Pancreas (tissue), 10 donors: ENCODE data around the gene HLF. TPM values are rescaled to one million over a fixed set of nuclear protein-coding genes. Genes with fewer than 3 reads are reported as not detected.

ENCODE experiments used
- ATAC-seq, 4 donors: fragments of 200-7000 bp; cut with Tn5 transposase; one replicate each; pipeline versions ENCODE4 v1.8.0 to v1.9.1; 2020; ENCODE audit warnings: mild to moderate bottlenecking in 4 of 4, moderate library complexity in 4 of 4
- DNase-seq, 6 donors: peaks; one replicate each; pipeline ENCODE4 v3.0.0-alpha.2; 2020
- FAIRE-seq: peaks from 2 replicates; lab custom pipeline; 2012; peaks lifted over from hg19 to GRCh38; lab: Jason Lieb, UNC
- H3K27ac ChIP-seq, 4 donors: fragments of 200-600 bp; sonication (generic); 1 replicate in 3 of 4; 2 replicates in 1 of 4; pipeline versions ENCODE4 v1.5.0 to v1.8.0; 2020
- H3K27me3 ChIP-seq, 4 donors: fragments of 200-600 bp; one replicate each; pipeline ENCODE4 v1.8.0; 2021
- H3K36me3 ChIP-seq, 3 donors: fragments of 200-600 bp; sonication (generic) in 1 of 3; one replicate each; pipeline versions ENCODE4 v1.5.0 to v1.8.0; 2020 to 2021
- H3K4me1 ChIP-seq, 3 donors: fragments of 200-600 bp; one replicate each; pipeline ENCODE4 v1.8.0; 2021
- H3K4me3 ChIP-seq, 4 donors: fragments of 200-600 bp; sonication (generic) in 2 of 4; one replicate each; pipeline versions ENCODE4 v1.5.0 to v1.8.0; 2020 to 2021
- H3K9me3 ChIP-seq, 4 donors: fragments of 200-600 bp; one replicate each; pipeline ENCODE4 v1.8.0; 2021
- WGBS, 2 donors: extraction: QIAGEN DNeasy Blood & Tissue Kit; methylation state at CpG; one replicate each; pipeline ENCODE4 v1.1.7; 2013; 5-methylcytosine and 5-hydroxymethylcytosine counted together
- intact Hi-C, 3 donors: fragments of 100-400 bp; cut with DNase I; formaldehyde crosslinking; loops; one replicate each; pipeline versions ENCODE4 v1.11.1 to v1.14.2; 2022
- polyA plus RNA-seq, 2 donors: library from polyadenylated mRNA; stranded (reverse); fragments of 200-250 nt; gene quantifications; one replicate each; pipeline ENCODE4 v1.2.3, GENCODE V29; 2013
- total RNA-seq, 6 donors: library from RNA; stranded (reverse); fragmentation: NEBNext Ultra II Directional in 4 of 6; extraction: Animal tissue kit (Norgen Biotek cat#: 25700) in 4 of 6; gene quantifications; one replicate each; pipeline versions ENCODE4 v1.2.1 to v1.2.4, GENCODE V29; 2021 to 2023
- TF ChIP-seq, protein P1 (sequence below), 4 donors: fragments of 200-600 bp; sonication (generic) in 3 of 4; IDR thresholded peaks; one replicate each; pipeline versions ENCODE4 v1.5.0 to v1.8.0; 2021; ENCODE audit warnings: antibody characterized with exemption in 4 of 4
- donor health status: healthy with polysubstance abuse.
- donor health status: DM: no; HTN: no; CAD: no; lungs with moderate emphysema.
- donor health status: DM: no; HTN: no; CAD: no.
- donor health status: control.
- donor health status: control.
- donor health status: Bipolar disorder and iron deficiency.
- donor health status: DM: yes; HTN: yes; CAD: no.
- donor health status: DM: no; HTN: no; CAD: no.
- donor health status: DM: no; HTN: no; CAD: no.
- donor health status: DM: yes; HTN: yes; CAD: no.

The HLF gene
- total and polyA plus RNA-seq, 8 donors: 1.2 to 4.6 (median 2.2) TPM

DNA sequence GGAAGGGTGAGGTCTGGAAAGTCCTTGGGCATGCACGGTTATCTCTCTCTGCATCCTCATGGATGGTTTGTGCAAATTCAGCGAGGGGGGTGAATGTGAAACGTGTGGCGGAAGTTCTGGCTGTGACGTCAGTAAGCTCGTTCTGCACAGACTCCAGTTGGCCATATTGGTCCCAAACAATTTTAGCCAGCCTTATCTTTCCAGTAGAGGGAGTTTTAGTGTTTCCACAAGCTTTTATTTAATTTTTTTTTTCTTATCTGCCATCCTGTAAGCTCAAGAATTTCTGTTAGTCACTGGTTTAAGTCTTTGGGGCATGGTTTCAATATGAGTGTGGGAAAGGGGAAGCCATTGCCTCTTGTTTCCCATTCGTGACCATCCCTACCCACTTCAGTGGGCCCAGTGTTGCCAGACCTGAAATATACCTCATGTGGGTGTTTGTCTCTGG, 39.0 kb downstream of the HLF start:
- no peak overlapping the region for H3K27ac ChIP-seq
- peaks cover 0 to 10% (median 5%) of the 10 kb centered on the region in 3 donors for H3K4me1 ChIP-seq
- FAIRE-seq (no peak), DNase-seq (no peak), ATAC-seq (no peak)
- intact Hi-C loops: no loop called here
- H3K27me3 ChIP-seq: no peaks in the 10 kb centered on the region
- H3K4me3 ChIP-seq: no peak overlapping the region
- H3K36me3 ChIP-seq: no peaks in the 10 kb centered on the region
- 87 to 95% methylated on average over 7 of the region's 7 CpGs for WGBS, 2 donors
- H3K9me3 ChIP-seq: no peaks in the 10 kb centered on the region
- TF ChIP-seq, protein P1, sequence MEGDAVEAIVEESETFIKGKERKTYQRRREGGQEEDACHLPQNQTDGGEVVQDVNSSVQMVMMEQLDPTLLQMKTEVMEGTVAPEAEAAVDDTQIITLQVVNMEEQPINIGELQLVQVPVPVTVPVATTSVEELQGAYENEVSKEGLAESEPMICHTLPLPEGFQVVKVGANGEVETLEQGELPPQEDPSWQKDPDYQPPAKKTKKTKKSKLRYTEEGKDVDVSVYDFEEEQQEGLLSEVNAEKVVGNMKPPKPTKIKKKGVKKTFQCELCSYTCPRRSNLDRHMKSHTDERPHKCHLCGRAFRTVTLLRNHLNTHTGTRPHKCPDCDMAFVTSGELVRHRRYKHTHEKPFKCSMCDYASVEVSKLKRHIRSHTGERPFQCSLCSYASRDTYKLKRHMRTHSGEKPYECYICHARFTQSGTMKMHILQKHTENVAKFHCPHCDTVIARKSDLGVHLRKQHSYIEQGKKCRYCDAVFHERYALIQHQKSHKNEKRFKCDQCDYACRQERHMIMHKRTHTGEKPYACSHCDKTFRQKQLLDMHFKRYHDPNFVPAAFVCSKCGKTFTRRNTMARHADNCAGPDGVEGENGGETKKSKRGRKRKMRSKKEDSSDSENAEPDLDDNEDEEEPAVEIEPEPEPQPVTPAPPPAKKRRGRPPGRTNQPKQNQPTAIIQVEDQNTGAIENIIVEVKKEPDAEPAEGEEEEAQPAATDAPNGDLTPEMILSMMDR (IDR thresholded peaks at IDR 0.05): no peak

DNA sequence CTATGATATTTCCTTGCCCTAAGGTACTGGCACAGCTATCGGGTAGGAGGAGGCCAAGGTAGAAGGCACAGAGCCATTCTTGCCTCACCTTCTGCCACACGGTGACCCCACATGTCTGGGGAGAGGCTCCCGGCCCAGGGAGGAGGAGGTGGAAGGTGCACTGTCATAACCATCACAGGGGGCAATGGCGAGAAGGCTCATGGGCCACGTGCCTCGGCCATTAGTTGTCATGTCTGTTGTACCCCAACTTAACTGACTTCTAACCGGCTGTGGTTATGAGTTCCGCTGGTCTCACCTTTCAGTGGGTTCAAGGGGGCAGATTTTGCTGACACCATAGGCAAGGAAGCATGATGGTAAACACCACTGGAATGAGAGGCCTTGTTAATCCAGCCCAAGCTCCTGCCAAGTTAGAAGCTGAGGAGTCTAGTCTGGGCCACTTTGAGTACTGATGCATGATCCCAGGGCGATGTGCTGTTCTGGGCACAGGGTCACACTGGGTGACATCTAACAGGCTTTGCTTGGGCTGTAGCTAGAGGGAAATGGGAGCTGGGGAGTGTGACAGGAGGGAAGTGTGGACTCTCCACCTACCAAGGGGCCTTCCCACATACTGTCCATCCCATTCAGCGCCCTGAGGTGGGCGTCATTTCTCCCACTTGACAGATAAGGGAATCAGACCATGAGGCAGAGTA, 39.6 kb downstream of the HLF start:
- H3K9me3 ChIP-seq: no peaks in the 10 kb centered on the region
- no peak overlapping the region for H3K4me3 ChIP-seq
- ATAC-seq: no peak
- DNase-seq: peak in 1 of 6 donors; percentile 51
- H3K27me3 ChIP-seq: no peaks in the 10 kb centered on the region
- no peaks in the 10 kb centered on the region for H3K36me3 ChIP-seq
- TF ChIP-seq, protein P1 (IDR thresholded peaks at IDR 0.05): no peak
- no peak overlapping the region for H3K27ac ChIP-seq
- WGBS, 2 donors: 84 to 98% methylated on average over 11 of the region's 11 CpGs
- no peak for FAIRE-seq
- intact Hi-C loops: no loop called here
- H3K4me1 ChIP-seq: peaks cover 0 to 10% (median 5%) of the 10 kb centered on the region in 3 donors

DNA sequence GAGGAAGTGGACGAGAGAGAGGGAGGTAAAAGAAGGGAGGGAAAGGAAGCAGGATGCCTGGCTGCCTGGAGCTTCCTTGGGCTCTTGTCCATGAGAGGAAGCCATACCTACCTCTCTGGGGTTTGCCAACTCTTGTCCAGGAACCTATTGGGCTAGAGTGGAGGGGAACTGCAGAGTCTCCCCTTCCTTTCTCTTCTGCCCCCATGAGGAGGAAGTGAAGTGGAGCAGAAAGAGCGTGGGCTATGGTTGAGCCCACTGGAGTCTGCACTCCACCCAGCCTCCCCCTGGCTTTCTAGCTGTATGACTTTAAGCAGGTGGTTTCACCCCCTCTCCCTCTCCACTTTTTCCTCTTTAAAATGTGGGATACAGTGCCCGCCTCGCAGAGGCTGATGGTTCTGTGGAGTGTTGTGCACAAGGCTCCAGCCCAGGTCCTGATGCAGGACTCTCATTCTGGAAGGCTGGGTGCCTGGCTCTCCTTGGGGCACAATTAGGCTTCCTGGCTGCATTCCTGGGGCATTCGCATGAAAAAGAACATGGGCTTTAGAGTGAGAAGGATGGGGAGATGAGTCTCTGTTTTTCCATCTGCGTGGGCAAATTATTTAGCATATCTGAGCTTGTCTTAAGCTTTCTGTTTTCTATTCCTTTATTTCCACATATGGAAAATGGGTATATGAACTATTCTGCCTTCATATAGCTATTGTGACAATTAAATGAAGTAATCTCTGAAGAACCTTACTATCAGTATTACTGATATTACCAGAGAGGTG, 40.7 kb downstream of the HLF start:
- no peak for ATAC-seq
- intact Hi-C loops: no loop called here
- TF ChIP-seq, protein P1 (IDR thresholded peaks at IDR 0.05): no peak
- no peaks in the 10 kb centered on the region for H3K27me3 ChIP-seq
- no peak for FAIRE-seq
- no peak overlapping the region for H3K4me3 ChIP-seq
- H3K27ac ChIP-seq: peak overlapping the region in 1 of 4 donors; percentile 9
- no peak for DNase-seq
- H3K36me3 ChIP-seq: no peaks in the 10 kb centered on the region
- no peaks in the 10 kb centered on the region for H3K9me3 ChIP-seq
- 88 to 92% methylated on average over 6 of the region's 6 CpGs for WGBS, 2 donors
- peaks cover 0 to 10% (median 5%) of the 10 kb centered on the region in 3 donors for H3K4me1 ChIP-seq

DNA sequence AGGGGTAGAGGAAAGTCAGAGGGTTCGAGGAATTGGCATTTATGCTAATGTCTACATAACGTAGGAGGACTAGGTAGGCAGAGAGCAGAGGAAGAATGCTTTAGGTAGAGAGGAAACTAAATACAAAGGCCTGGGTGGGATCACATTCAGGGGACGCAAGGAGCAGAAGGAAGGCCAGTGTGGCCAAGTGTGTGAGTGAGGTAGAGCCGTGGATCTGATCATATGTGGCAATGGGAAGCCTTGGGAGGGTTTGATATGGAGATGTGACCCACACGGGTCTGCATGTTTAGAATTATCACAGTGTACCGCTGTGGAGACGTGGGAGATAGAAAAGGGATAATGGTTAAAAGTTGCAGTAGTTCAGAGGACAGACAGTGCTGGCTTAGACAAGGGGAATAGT, 43.1 kb downstream of the HLF start:
- H3K36me3 ChIP-seq: no peaks in the 10 kb centered on the region
- H3K4me1 ChIP-seq: peaks cover 0 to 10% (median 5%) of the 10 kb centered on the region in 3 donors
- TF ChIP-seq, protein P1 (IDR thresholded peaks at IDR 0.05): no peak
- no peak for DNase-seq
- no peak overlapping the region for H3K4me3 ChIP-seq
- no peak for ATAC-seq
- intact Hi-C loops: no loop called here
- FAIRE-seq: no peak
- H3K27me3 ChIP-seq: no peaks in the 10 kb centered on the region
- H3K9me3 ChIP-seq: no peaks in the 10 kb centered on the region
- H3K27ac ChIP-seq: no peak overlapping the region
- 86 to 93% methylated on average over 7 of the region's 7 CpGs for WGBS, 2 donors
